ENCODE data around the gene DSC2. TPM values are rescaled to one million over a fixed set of nuclear protein-coding genes. Genes with fewer than 3 reads are reported as not detected.

Gene DSC2
- total and polyA plus RNA-seq, 2 donors (not counting 3 experiments of a cell fraction or from before 2014, with no cell fraction given): under 0.01 TPM; not detected in 1

- Histone ChIP-seq H3K4me2 (ENCODE audit: insufficient read depth, low read length) (no peak overlapping the region), H3K9me1 (replicated peaks; ENCODE audit: control insufficient read depth, extremely low read depth, insufficient read depth, low read length) (no peaks in the 10 kb centered on the region), H3K36me3 (ENCODE audit: control insufficient read depth in 2 of 2, extremely low read depth in 1 of 2, insufficient read depth in 2 of 2, low read length in 2 of 2) (no peaks in the 10 kb centered on the region), H3K27ac (ENCODE audit: insufficient read depth, low read depth, low read length) (no peak overlapping the region), H3K79me2 (ENCODE audit: control insufficient read depth, insufficient read depth, low read length) (no peaks in the 10 kb centered on the region), H3K9ac (replicated peaks; ENCODE audit: extremely low read depth, insufficient read depth, low read length) (no peak overlapping the region), H4K20me1 (replicated peaks; ENCODE audit: control insufficient read depth, extremely low read depth, insufficient read depth, low read length) (no peaks in the 10 kb centered on the region), H2AFZ (ENCODE audit: low read depth, low read length) (no peak overlapping the region), H3K4me1 (ENCODE audit: control insufficient read depth, extremely low read depth, insufficient read depth, low read length) (no peaks in the 10 kb centered on the region), H3K27me3 (ENCODE audit: control insufficient read depth in 2 of 2, insufficient read depth in 2 of 2, low read length in 2 of 2) (no peaks in the 10 kb centered on the region), H3K4me3 (replicated peaks in 1 of 3; ENCODE audit: insufficient read depth in 1 of 3, low read depth in 1 of 3, low read length in 3 of 3) (no peak overlapping the region), H3K9me3 (replicated peaks; ENCODE audit: control insufficient read depth, insufficient read depth, low read length) (no peaks in the 10 kb centered on the region)
- POLR2A ChIA-PET: no interaction called here
- no peak for TF ChIP-seq GATA2 (IDR thresholded peaks at IDR 0.05; ENCODE audit: insufficient read depth, insufficient read length, low read depth, low read length)
- TF ChIP-seq MYC (IDR thresholded peaks at IDR 0.05; ENCODE audit: low read depth, low read length): no peak
- TF ChIP-seq JUN (IDR thresholded peaks at IDR 0.05; ENCODE audit: borderline replicate concordance, insufficient read depth, insufficient read length, low read depth): no peak
- TF ChIP-seq POLR2AphosphoS5 (IDR thresholded peaks at IDR 0.05; ENCODE audit: insufficient read depth, low read depth, low read length): no peak
- no peak for TF ChIP-seq FOS (IDR thresholded peaks at IDR 0.05; ENCODE audit: borderline replicate concordance, insufficient read depth, low read length)
- TF ChIP-seq POLR2A (IDR thresholded peaks at IDR 0.05; ENCODE audit: low read depth, low read length): no peak
- TF ChIP-seq, protein P1, sequence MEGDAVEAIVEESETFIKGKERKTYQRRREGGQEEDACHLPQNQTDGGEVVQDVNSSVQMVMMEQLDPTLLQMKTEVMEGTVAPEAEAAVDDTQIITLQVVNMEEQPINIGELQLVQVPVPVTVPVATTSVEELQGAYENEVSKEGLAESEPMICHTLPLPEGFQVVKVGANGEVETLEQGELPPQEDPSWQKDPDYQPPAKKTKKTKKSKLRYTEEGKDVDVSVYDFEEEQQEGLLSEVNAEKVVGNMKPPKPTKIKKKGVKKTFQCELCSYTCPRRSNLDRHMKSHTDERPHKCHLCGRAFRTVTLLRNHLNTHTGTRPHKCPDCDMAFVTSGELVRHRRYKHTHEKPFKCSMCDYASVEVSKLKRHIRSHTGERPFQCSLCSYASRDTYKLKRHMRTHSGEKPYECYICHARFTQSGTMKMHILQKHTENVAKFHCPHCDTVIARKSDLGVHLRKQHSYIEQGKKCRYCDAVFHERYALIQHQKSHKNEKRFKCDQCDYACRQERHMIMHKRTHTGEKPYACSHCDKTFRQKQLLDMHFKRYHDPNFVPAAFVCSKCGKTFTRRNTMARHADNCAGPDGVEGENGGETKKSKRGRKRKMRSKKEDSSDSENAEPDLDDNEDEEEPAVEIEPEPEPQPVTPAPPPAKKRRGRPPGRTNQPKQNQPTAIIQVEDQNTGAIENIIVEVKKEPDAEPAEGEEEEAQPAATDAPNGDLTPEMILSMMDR (IDR thresholded peaks at IDR 0.05; ENCODE audit: extremely low read depth in 1 of 2, insufficient read depth in 1 of 2, low read depth in 1 of 2, low read length in 2 of 2): no peak
- TF ChIP-seq, protein P2, sequence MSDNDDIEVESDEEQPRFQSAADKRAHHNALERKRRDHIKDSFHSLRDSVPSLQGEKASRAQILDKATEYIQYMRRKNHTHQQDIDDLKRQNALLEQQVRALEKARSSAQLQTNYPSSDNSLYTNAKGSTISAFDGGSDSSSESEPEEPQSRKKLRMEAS (IDR thresholded peaks at IDR 0.05; ENCODE audit: insufficient read depth, insufficient read length): no peak
- no peak for TF ChIP-seq EZH2 (IDR thresholded peaks at IDR 0.05; ENCODE audit: borderline replicate concordance, low read depth, low read length, severe bottlenecking)
- CTCF ChIA-PET: interaction anchor here (0.5 kb wide), 1 partner anchor 250 kb away, joined by 3 read pairs; no protein-coding TSS in a partner anchor
- dilution Hi-C loops (cut with MboI; ENCODE audit: extremely low pct_ligation_motif_present, low sequenced_read_pairs): no loop called here
- BruUV-seq (replicated peaks): no TSS peak
- intact Hi-C loops (cut with micrococcal nuclease): no loop called here
- DNase-seq (ENCODE audit: low read depth, low spot score) (no peak), FAIRE-seq (no peak)
These were observed 10.6 kb upstream of the DSC2 start for GRCh38 chr18:31112804-31113203.
